Ovary (tissue), 9 donors: ENCODE measurements around the gene FKBP4. TPM values are rescaled to one million over a fixed set of nuclear protein-coding genes. Genes with fewer than 3 reads are reported as not detected.

Source experiments
- DNase-seq, 5 donors: peaks; one replicate each; pipeline ENCODE4 v3.0.0-alpha.2; 2019 to 2020
- H3K27ac ChIP-seq, 2 donors: fragments of 200-600 bp; one replicate each; pipeline versions ENCODE4 v1.5.1 to v1.8.0; 2019 to 2022
- H3K27me3 ChIP-seq: fragments of 200-600 bp; one replicate; pipeline ENCODE4 v1.8.0; 2022
- H3K36me3 ChIP-seq: fragments of 200-600 bp; sonication (generic); one replicate; pipeline ENCODE4 v1.5.1; 2019
- H3K4me1 ChIP-seq: one replicate; pipeline ENCODE4 v1.8.1; 2013; ENCODE audit warnings: mild to moderate bottlenecking, moderate library complexity; ENCODE audit not compliant: insufficient read depth
- H3K4me3 ChIP-seq: fragments of 200-600 bp; sonication (generic); one replicate; pipeline ENCODE4 v1.5.1; 2017
- H3K9me3 ChIP-seq, 2 donors: fragments of 200-600 bp in 1 of 2; sonication (generic) in 1 of 2; one replicate each; pipeline versions ENCODE4 v1.5.1 to v1.8.1; 2013 to 2019; ENCODE audit warnings: mild to moderate bottlenecking in 1 of 2, moderate library complexity in 1 of 2
- EP300 ChIP-seq: sonication (generic); formaldehyde crosslinking; IDR thresholded peaks from one replicate; pipeline ENCODE4 v1.6.1; 2017; ENCODE audit warnings: antibody characterized with exemption
- POLR2A ChIP-seq: fragments of 450-650 bp; IDR thresholded peaks from one replicate; pipeline ENCODE4 v1.6.1; 2017; ENCODE audit warnings: antibody characterized with exemption, mild to moderate bottlenecking, moderate library complexity
- WGBS, 3 donors: extraction: QIAGEN DNeasy Blood & Tissue Kit in 1 of 3; methylation state at CpG; one replicate each; pipeline versions ENCODE4 v1.1.5 to v1.1.7; 2013 to 2017; 5-methylcytosine and 5-hydroxymethylcytosine counted together
- intact Hi-C, 4 donors: fragments of 100-400 bp; cut with DNase I; formaldehyde crosslinking; loops; one replicate each; pipeline versions ENCODE4 v1.11.0 to v1.15.1; 2022 to 2023
- polyA plus RNA-seq, 2 donors: library from polyadenylated mRNA; stranded (reverse); fragments of 200-250 nt in 1 of 2; fragments of 350-450 nt in 1 of 2; fragmentation: Illumina TruSeq in 1 of 2; extraction: RNeasy Lipid Tissue Mini Kit (QIAGEN cat#74804) in 1 of 2; gene quantifications; one replicate each; pipeline ENCODE4 v1.2.3, GENCODE V29; 2013 to 2014
- total RNA-seq, 7 donors: library from RNA; depleted of rRNA in 2 of 7; stranded (reverse); fragments of >200 nt in 2 of 7; fragmentation: NEBNext Ultra II Directional in 3 of 7; extraction: Animal tissue kit (Norgen Biotek cat#: 25700) in 3 of 7; gene quantifications; one replicate each; pipeline versions ENCODE4 v1.1.0 to v1.2.4, GENCODE V29; 2016 to 2023
- TF ChIP-seq, protein P1 (sequence below), 3 donors: fragments of 450-650 bp in 2 of 3; fragments of 200-600 bp in 1 of 3; IDR thresholded peaks; one replicate each; pipeline versions ENCODE4 v1.5.1 to v1.8.0; 2016 to 2022; ENCODE audit warnings: antibody characterized with exemption in 3 of 3, mild to moderate bottlenecking in 1 of 3
- donor health status: DM: no; HTN: no; CAD: no; lungs with moderate emphysema.
- donor health status: DM: no; HTN: no; CAD: no.
- donor health status: Bipolar disorder and iron deficiency.
- donor health status: DM: yes; HTN: yes; CAD: no.
- donor health status: DM: no; HTN: no; CAD: no.
- donor health status: DM: yes; HTN: yes; CAD: no.

FKBP4 gene
- total and polyA plus RNA-seq, 9 donors: 25.1 to 109 (median 57.5) TPM

DNA sequence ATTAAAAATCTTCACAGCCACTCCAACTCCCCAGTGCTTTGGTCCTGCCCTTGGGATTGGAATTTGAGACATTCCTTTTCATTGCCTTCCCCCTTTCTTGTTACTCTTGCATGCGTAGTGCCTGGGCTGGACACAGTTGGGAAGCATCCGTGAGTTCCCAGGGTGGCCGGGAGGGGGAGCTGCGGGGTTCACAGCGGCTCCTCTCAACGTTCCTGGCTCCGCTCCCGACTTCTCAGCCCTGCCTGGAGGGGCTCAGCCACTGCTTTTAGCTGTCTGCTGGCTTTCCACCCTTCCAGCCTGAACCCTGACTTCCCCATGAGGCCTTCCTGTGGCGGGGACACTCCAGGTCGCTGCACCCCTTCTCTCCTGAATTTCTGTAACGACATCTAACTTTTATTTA is 58.9 kb downstream of the FKBP4 start:
- no peaks in the 10 kb centered on the region for H3K27me3 ChIP-seq
- 13 to 15% (median 14%) methylated on average over 11 of the region's 11 CpGs for WGBS, 3 donors
- H3K36me3 ChIP-seq: no peaks in the 10 kb centered on the region
- intact Hi-C loops: loop anchor here in 3 of 4 donors (10.0 kb wide), 2 partner anchors 91 to 181 kb away; no protein-coding TSS in a partner anchor
- H3K4me3 ChIP-seq: no peak overlapping the region
- no peak overlapping the region for H3K27ac ChIP-seq
- no peak for TF ChIP-seq POLR2A
- TF ChIP-seq, protein P1, sequence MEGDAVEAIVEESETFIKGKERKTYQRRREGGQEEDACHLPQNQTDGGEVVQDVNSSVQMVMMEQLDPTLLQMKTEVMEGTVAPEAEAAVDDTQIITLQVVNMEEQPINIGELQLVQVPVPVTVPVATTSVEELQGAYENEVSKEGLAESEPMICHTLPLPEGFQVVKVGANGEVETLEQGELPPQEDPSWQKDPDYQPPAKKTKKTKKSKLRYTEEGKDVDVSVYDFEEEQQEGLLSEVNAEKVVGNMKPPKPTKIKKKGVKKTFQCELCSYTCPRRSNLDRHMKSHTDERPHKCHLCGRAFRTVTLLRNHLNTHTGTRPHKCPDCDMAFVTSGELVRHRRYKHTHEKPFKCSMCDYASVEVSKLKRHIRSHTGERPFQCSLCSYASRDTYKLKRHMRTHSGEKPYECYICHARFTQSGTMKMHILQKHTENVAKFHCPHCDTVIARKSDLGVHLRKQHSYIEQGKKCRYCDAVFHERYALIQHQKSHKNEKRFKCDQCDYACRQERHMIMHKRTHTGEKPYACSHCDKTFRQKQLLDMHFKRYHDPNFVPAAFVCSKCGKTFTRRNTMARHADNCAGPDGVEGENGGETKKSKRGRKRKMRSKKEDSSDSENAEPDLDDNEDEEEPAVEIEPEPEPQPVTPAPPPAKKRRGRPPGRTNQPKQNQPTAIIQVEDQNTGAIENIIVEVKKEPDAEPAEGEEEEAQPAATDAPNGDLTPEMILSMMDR (IDR thresholded peaks at IDR 0.05): peak; percentile 66 to 72 (median 69)
- no peak for TF ChIP-seq EP300
- peaks cover 11% of the 10 kb centered on the region for H3K4me1 ChIP-seq
- peak; percentile 88 to 94 (median 91) for DNase-seq
- H3K9me3 ChIP-seq: no peaks in the 10 kb centered on the region

Other genes with a start within 250 kb of the FKBP4 start
- gene ITFG2, start 17.7 kb downstream of the FKBP4 start, total RNA-seq: 10 to 100 TPM; 25.4 to 57.3 (median 41.1) TPM
- gene ITFG2, start 17.7 kb downstream of the FKBP4 start, polyA plus RNA-seq: 10 to 100 TPM; 33.6 to 66.0 TPM
- gene NRIP2, start 40.1 kb downstream of the FKBP4 start, total RNA-seq: 10 to 100 TPM in 3 of 7 donors, 1 to 10 TPM in 3, under 1 TPM in 1; 0.83 to 15.1 (median 6.3) TPM
- gene NRIP2, start 40.1 kb downstream of the FKBP4 start, polyA plus RNA-seq: 10 to 100 TPM in 1 of 2 donors, 1 to 10 TPM in 1; 4.9 to 10.3 TPM
- not detected for gene TEX52, start 62.1 kb downstream of the FKBP4 start, total RNA-seq
- not detected for gene TEX52, start 62.1 kb downstream of the FKBP4 start, polyA plus RNA-seq
- gene FOXM1, start 82.2 kb downstream of the FKBP4 start, total RNA-seq: 1 to 10 TPM in 1 of 7 donors, under 1 TPM in 4, not detected in 2; 0.22 to 2.5 (median 0.36) TPM
- 1 to 10 TPM in 1 of 2 donors, under 1 TPM in 1; 0.62 to 3.0 TPM for gene FOXM1, start 82.2 kb downstream of the FKBP4 start, polyA plus RNA-seq
- gene RHNO1, start 82.3 kb downstream of the FKBP4 start, total RNA-seq: 10 to 100 TPM; 10.1 to 21.9 (median 18.7) TPM
- gene RHNO1, start 82.3 kb downstream of the FKBP4 start, polyA plus RNA-seq: 10 to 100 TPM; 17.3 to 26.1 TPM
- 10 to 100 TPM; 27.3 to 45.6 (median 42.1) TPM for gene TULP3, start 95.9 kb downstream of the FKBP4 start, total RNA-seq
- gene TULP3, start 95.9 kb downstream of the FKBP4 start, polyA plus RNA-seq: 10 to 100 TPM; 32.4 to 58.6 TPM
- gene TEAD4, start 164.4 kb downstream of the FKBP4 start, total RNA-seq: 10 to 100 TPM in 2 of 7 donors, 1 to 10 TPM in 5; 3.6 to 19.9 (median 5.9) TPM
- 1 to 10 TPM; 6.7 to 7.2 TPM for gene TEAD4, start 164.4 kb downstream of the FKBP4 start, polyA plus RNA-seq